ENCODE results near the gene DYSF. TPM values are rescaled to one million over a fixed set of nuclear protein-coding genes. Genes with fewer than 3 reads are reported as not detected.
"Not testable (repeated sequence)": the region's sequence is repeated elsewhere in the genome, so short reads cannot be mapped to it uniquely, and the experiment has no call there.

DYSF gene
- polyA plus RNA-seq (2013, experiment 1 of 2; ENCODE audit: insufficient read length) = 5.6 TPM
- polyA plus RNA-seq (2013, experiment 2 of 2; ENCODE audit: insufficient read length) = 8.2 TPM

- peak; percentile 33 for DNase-seq
These were observed at the start of gene DYSF for GRCh38 chr2:71453404-71454220. DYSF (plus strand) TSS chr2:71453561.

- DNase-seq = no peak
These were observed 43.8 kb upstream of the DYSF start for GRCh38 chr2:71409611-71410010.

GRCh38 chr2:71410696-71411095, 42.7 kb upstream of the DYSF start:
- DNase-seq = no peak

GRCh38 chr2:71416866-71417265, 36.5 kb upstream of the DYSF start:
- not testable (repeated sequence) for DNase-seq

GRCh38 chr2:71417300-71418202, 35.8 kb upstream of the DYSF start:
- DNase-seq = no peak

- DNase-seq = no peak
These were observed 34.2 kb upstream of the DYSF start for GRCh38 chr2:71419145-71419544.

GRCh38 chr2:71419976-71420375, 33.4 kb upstream of the DYSF start:
- no peak for DNase-seq

GRCh38 chr2:71422786-71423185, 30.6 kb upstream of the DYSF start:
- DNase-seq = no peak

GRCh38 chr2:71423817-71424420, 29.4 kb upstream of the DYSF start:
- no peak for DNase-seq

- no peak for DNase-seq
These were observed 26.6 kb upstream of the DYSF start for GRCh38 chr2:71426721-71427120.

- no peak for DNase-seq
These were observed 24.6 kb upstream of the DYSF start for GRCh38 chr2:71428472-71429383.

GRCh38 chr2:71445142-71445541, 8.2 kb upstream of the DYSF start:
- DNase-seq = not testable (repeated sequence)

GRCh38 chr2:71446505-71446904, 6.9 kb upstream of the DYSF start:
- no peak for DNase-seq

GRCh38 chr2:71449343-71449742, 4.0 kb upstream of the DYSF start:
- no peak for DNase-seq

- peak; percentile 40 for DNase-seq
These were observed 1.7 kb upstream of the DYSF start for GRCh38 chr2:71451705-71452104.

- peak; percentile 40 for DNase-seq
These were observed 796 bp upstream of the DYSF start for GRCh38 chr2:71452565-71452964.

- DNase-seq = peak; percentile 14
These were observed 1.1 kb downstream of the DYSF start for GRCh38 chr2:71454221-71455010.

- no peak for DNase-seq
These were observed 1.8 kb downstream of the DYSF start for GRCh38 chr2:71455011-71455740.

- peak; percentile 72 for DNase-seq
These were observed 2.6 kb downstream of the DYSF start for GRCh38 chr2:71455741-71456569.
